ENCODE data around the gene C1orf56. TPM values are rescaled to one million over a fixed set of nuclear protein-coding genes. Genes with fewer than 3 reads are reported as not detected.

The C1orf56 gene
- total and polyA plus RNA-seq, 11 donors: 6.3 to 14.2 (median 7.8) TPM

DNA sequence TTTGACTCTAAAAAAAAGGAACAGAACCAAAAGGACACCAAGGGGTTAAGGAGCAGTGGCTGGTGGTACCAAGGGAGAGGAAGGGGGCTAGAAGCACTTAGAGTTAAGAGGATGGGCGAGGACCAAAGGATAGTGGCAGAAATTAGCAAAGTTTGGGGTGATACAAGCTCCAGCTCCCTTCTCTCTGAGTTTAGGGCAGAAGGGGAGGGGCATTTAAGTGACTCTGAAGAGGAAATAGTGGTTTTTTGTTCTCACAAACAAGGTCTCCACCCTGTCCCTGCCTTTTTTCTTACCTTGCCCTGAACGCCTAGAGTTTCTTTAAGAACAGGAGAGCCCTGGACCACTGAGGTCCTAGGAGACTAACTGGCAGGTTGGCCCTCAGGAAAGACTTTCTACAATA, 8.6 kb downstream of the C1orf56 start:
- H3K27ac ChIP-seq: peak overlapping the region in 11 of 12 donors; percentile 7 to 99 (median 94)
- no peaks in the 10 kb centered on the region for H3K27me3 ChIP-seq
- no peak for ATAC-seq
- peaks cover 8 to 65% (median 31%) of the 10 kb centered on the region in 12 donors for H3K4me1 ChIP-seq
- peak overlapping the region in 5 of 12 donors; percentile 23 to 96 (median 94) for H3K4me3 ChIP-seq
- 47 to 66% (median 61%) methylated on average over 2 of the region's 2 CpGs for WGBS, 4 donors
- intact Hi-C loops (cut with DNase I): loop anchor here in 5 of 10 donors (5.0 kb wide), 2 partner anchors 34 to 49 kb away; partner anchors contain the start of genes MINDY1 (in 4 of the 5) and PRUNE1 (in 4 of the 5)
- DNase-seq: no peak
- TF ChIP-seq POLR2A (IDR thresholded peaks at IDR 0.05): no peak
- TF ChIP-seq, protein P1, sequence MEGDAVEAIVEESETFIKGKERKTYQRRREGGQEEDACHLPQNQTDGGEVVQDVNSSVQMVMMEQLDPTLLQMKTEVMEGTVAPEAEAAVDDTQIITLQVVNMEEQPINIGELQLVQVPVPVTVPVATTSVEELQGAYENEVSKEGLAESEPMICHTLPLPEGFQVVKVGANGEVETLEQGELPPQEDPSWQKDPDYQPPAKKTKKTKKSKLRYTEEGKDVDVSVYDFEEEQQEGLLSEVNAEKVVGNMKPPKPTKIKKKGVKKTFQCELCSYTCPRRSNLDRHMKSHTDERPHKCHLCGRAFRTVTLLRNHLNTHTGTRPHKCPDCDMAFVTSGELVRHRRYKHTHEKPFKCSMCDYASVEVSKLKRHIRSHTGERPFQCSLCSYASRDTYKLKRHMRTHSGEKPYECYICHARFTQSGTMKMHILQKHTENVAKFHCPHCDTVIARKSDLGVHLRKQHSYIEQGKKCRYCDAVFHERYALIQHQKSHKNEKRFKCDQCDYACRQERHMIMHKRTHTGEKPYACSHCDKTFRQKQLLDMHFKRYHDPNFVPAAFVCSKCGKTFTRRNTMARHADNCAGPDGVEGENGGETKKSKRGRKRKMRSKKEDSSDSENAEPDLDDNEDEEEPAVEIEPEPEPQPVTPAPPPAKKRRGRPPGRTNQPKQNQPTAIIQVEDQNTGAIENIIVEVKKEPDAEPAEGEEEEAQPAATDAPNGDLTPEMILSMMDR (IDR thresholded peaks at IDR 0.05): no peak
- H3K9me3 ChIP-seq: no peaks in the 10 kb centered on the region
- H3K36me3 ChIP-seq: peaks cover 2 to 61% (median 48%) of the 10 kb centered on the region in 9 donors

DNA sequence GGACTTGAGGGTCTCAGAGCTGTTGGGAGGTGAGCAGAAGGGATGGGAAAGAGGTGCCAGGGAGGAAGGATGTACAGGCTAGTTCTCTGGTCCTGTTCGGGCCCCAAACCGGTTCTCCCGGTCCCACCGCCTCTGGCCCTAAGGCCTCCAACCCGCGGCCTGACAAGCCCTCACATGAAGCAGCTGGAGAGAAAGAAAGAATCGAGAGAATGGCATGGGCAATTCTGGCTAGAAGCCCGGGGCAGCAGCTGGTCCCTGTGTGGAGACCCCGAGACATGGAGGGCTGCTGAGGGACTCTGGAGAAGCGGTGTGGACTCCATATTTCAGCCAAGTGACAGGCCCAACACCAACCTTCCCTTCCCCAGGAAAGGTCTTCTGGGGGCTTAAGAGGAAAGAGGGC, 11.1 kb downstream of the C1orf56 start:
- peaks cover 8 to 55% (median 31%) of the 10 kb centered on the region in 12 donors for H3K4me1 ChIP-seq
- peaks cover 0 to 36% (median 26%) of the 10 kb centered on the region in 9 donors for H3K36me3 ChIP-seq
- peak overlapping the region; percentile 71 to 98 (median 90) for H3K4me3 ChIP-seq
- TF ChIP-seq, protein P1 (IDR thresholded peaks at IDR 0.05): no peak
- no peak for TF ChIP-seq POLR2A (IDR thresholded peaks at IDR 0.05)
- H3K27ac ChIP-seq: peak overlapping the region; percentile 92 to 99 (median 96)
- H3K9me3 ChIP-seq: no peaks in the 10 kb centered on the region
- intact Hi-C loops (cut with DNase I): loop anchor here in 5 of 10 donors (5.0 kb wide), 2 partner anchors 36 to 51 kb away; partner anchors contain the start of genes MINDY1 (in 4 of the 5) and PRUNE1 (in 4 of the 5)
- no peaks in the 10 kb centered on the region for H3K27me3 ChIP-seq
- 2 to 4% (median 3%) methylated on average over 9 to 10 of the region's 10 CpGs for WGBS, 4 donors
- ATAC-seq: no peak
- DNase-seq: peak in 1 of 5 donors; percentile 27

DNA sequence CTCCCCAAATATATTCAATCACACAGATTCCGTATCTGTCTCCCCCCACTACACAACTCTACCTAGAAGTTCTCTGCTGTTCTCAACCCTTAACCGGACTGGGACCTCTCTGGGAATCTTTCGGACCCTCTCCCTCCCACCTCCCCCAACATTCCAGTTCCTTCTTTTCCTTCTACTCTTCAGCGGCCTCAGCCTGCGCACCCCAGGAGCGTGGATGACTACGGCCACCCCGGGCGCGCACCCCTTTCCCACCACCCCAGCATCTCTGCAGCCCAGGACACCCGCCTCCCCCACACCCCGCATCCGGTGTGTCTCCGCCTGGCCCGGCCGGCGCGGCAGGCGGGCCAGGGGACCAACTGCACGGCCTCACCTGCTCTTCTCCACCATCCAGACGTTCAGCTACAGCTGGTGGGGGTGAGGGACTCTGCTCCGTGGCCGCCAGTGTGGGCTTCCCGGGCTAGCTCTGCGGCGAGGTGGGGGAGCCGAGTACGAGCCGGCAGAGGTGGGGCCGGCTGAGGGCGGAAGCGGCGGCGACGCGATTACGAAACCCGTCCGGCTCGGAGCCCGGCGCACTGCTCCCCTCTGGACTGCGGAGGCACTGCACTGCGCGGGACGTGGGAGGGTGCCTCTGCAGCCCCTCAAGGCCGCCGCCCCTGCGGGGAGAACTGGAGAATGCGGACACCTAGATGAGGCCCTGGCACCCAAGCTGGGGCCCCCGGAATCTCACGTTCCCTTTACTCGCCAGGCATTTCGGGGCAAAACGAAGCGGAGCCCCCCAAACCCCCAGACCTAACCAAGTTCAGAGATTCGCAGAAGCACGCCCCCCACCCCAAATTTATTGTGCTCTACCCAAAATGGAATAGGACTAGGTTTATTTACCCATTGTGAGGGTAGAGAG, 11.8 kb downstream of the C1orf56 start, which contains the start of gene CDC42SE1:
CDC42SE1 (minus strand) TSS at position 514 of the 898 bp plus-strand sequence. CDS start 3,892 bp downstream, outside the sequence.
- H3K27me3 ChIP-seq: no peaks in the 10 kb centered on the region
- H3K9me3 ChIP-seq: no peaks in the 10 kb centered on the region
- ATAC-seq: peak; percentile 87 to 93 (median 92)
- intact Hi-C loops (cut with DNase I): loop anchor here in 5 of 10 donors (5.0 kb wide), 2 partner anchors 37 to 52 kb away; partner anchors contain the start of genes MINDY1 (in 4 of the 5) and PRUNE1 (in 4 of the 5)
- DNase-seq: peak; percentile 87 to 93 (median 90)
- peak within 1 kb of the TSS; percentile 92 to 99 (median 96) for H3K27ac ChIP-seq
- 0 to 1% (median 1%) methylated on average over 38 to 58 of the region's 58 CpGs for WGBS, 4 donors
- H3K4me1 ChIP-seq: peaks cover 8 to 52% (median 31%) of the 10 kb centered on the region in 12 donors
- peaks cover 0 to 30% (median 20%) of the 10 kb centered on the region in 9 donors for H3K36me3 ChIP-seq
- H3K4me3 ChIP-seq: peak within 1 kb of the TSS; percentile 71 to 98 (median 90)
- peak; percentile 52 to 86 for TF ChIP-seq POLR2A (IDR thresholded peaks at IDR 0.05)
- TF ChIP-seq, protein P1 (IDR thresholded peaks at IDR 0.05): peak; percentile 61 to 94 (median 86)

Data from heart left ventricle (tissue), 16 donors.